HL-60 (cell line): ENCODE measurements around the gene ARHGEF11.

Experiments used
- GABPA ChIP-seq: IDR thresholded peaks from 2 replicates; pipeline ENCODE4 v1.6.1; 2012; ENCODE audit warnings: low read depth
- POLR2AphosphoS5 ChIP-seq: IDR thresholded peaks from 2 replicates; pipeline ENCODE4 v1.6.1; 2012; ENCODE audit warnings: low read depth
- SPI1 ChIP-seq: IDR thresholded peaks from 2 replicates; pipeline ENCODE4 v1.6.1; 2012; ENCODE audit warnings: low read depth, mild to moderate bottlenecking, borderline replicate concordance
- TF ChIP-seq, protein P1 (sequence below): IDR thresholded peaks from one replicate; pipeline ENCODE4 v1.5.1; 2011; ENCODE audit warnings: low read length, control low read depth, inconsistent platforms; ENCODE audit not compliant: insufficient read depth
- TF ChIP-seq, protein P2 (sequence below): IDR thresholded peaks from 2 replicates; pipeline ENCODE4 v1.6.1; 2012; ENCODE audit warnings: low read depth; ENCODE audit not compliant: insufficient replicate concordance

DNA sequence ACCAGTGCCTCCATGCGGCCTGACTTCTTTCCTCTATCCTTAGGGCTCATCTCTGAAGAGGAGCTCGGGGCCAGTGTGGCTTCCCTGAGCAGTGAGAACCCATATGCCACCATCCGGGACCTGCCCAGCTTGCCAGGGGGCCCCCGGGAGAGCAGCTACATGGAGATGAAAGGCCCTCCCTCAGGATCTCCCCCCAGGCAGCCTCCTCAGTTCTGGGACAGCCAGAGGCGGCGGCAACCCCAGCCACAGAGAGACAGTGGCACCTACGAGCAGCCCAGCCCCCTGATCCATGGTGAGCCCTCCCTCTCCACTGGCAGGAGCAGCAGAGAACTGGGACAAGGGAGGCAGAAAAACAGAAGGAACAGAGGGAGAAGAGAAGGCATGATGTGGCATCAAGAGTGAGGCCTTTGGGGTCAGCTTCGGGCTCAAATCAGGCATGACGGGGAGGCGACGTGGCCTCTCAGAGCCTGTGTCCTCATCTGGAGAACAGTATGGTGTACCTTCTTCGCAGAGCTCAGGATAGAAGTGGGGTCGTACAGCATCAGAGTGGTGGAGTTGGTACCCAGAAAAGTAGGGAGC lies 131.6 kb downstream of the ARHGEF11 start:
- TF ChIP-seq, protein P1, sequence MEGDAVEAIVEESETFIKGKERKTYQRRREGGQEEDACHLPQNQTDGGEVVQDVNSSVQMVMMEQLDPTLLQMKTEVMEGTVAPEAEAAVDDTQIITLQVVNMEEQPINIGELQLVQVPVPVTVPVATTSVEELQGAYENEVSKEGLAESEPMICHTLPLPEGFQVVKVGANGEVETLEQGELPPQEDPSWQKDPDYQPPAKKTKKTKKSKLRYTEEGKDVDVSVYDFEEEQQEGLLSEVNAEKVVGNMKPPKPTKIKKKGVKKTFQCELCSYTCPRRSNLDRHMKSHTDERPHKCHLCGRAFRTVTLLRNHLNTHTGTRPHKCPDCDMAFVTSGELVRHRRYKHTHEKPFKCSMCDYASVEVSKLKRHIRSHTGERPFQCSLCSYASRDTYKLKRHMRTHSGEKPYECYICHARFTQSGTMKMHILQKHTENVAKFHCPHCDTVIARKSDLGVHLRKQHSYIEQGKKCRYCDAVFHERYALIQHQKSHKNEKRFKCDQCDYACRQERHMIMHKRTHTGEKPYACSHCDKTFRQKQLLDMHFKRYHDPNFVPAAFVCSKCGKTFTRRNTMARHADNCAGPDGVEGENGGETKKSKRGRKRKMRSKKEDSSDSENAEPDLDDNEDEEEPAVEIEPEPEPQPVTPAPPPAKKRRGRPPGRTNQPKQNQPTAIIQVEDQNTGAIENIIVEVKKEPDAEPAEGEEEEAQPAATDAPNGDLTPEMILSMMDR, result no peak
- TF ChIP-seq GABPA, result no peak
- TF ChIP-seq, protein P2, sequence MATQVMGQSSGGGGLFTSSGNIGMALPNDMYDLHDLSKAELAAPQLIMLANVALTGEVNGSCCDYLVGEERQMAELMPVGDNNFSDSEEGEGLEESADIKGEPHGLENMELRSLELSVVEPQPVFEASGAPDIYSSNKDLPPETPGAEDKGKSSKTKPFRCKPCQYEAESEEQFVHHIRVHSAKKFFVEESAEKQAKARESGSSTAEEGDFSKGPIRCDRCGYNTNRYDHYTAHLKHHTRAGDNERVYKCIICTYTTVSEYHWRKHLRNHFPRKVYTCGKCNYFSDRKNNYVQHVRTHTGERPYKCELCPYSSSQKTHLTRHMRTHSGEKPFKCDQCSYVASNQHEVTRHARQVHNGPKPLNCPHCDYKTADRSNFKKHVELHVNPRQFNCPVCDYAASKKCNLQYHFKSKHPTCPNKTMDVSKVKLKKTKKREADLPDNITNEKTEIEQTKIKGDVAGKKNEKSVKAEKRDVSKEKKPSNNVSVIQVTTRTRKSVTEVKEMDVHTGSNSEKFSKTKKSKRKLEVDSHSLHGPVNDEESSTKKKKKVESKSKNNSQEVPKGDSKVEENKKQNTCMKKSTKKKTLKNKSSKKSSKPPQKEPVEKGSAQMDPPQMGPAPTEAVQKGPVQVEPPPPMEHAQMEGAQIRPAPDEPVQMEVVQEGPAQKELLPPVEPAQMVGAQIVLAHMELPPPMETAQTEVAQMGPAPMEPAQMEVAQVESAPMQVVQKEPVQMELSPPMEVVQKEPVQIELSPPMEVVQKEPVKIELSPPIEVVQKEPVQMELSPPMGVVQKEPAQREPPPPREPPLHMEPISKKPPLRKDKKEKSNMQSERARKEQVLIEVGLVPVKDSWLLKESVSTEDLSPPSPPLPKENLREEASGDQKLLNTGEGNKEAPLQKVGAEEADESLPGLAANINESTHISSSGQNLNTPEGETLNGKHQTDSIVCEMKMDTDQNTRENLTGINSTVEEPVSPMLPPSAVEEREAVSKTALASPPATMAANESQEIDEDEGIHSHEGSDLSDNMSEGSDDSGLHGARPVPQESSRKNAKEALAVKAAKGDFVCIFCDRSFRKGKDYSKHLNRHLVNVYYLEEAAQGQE, result no peak
- TF ChIP-seq POLR2AphosphoS5, result no peak
- TF ChIP-seq SPI1, result no peak
